Peyer's patch (tissue), 4 donors: ENCODE data around the gene PPP1R12B. TPM values are rescaled to one million over a fixed set of nuclear protein-coding genes. Genes with fewer than 3 reads are reported as not detected.
"Not testable (repeated sequence)": the region's sequence is repeated elsewhere in the genome, so short reads cannot be mapped to it uniquely, and the experiment has no call there.

Experiments
- DNase-seq, 3 donors: peaks; one replicate each; pipeline ENCODE4 v3.0.0-alpha.2; 2017 to 2019
- H3K27ac ChIP-seq, 4 donors: fragments of 200-600 bp; sonication (generic); one replicate each; pipeline ENCODE4 v1.5.1; 2016 to 2019
- H3K27me3 ChIP-seq, 2 donors: fragments of 200-600 bp; sonication (generic); one replicate each; pipeline ENCODE4 v1.5.1; 2019
- H3K36me3 ChIP-seq, 3 donors: fragments of 200-600 bp; sonication (generic); one replicate each; pipeline ENCODE4 v1.5.1; 2016 to 2019
- H3K4me1 ChIP-seq, 4 donors: fragments of 200-600 bp; sonication (generic); one replicate each; pipeline ENCODE4 v1.5.1; 2016 to 2019
- H3K4me3 ChIP-seq, 4 donors: fragments of 200-600 bp; sonication (generic); 1 replicate in 3 of 4; 2 replicates in 1 of 4; pipeline ENCODE4 v1.5.1; 2016 to 2019; ENCODE audit warnings: mild to moderate bottlenecking in 1 of 4
- H3K9me3 ChIP-seq, 4 donors: fragments of 200-600 bp; sonication (generic); one replicate each; pipeline ENCODE4 v1.5.1; 2016 to 2019; ENCODE audit warnings: mild to moderate bottlenecking in 1 of 4
- POLR2A ChIP-seq, 2 donors: fragments of 450-650 bp; IDR thresholded peaks; one replicate each; pipeline ENCODE4 v1.5.1; 2017; ENCODE audit warnings: antibody characterized with exemption in 2 of 2, mild to moderate bottlenecking in 2 of 2, moderate library complexity in 2 of 2
- total RNA-seq, 4 donors: library from RNA; depleted of rRNA; stranded (reverse); fragments of >200 nt; gene quantifications; one replicate each; pipeline ENCODE4 v1.1.0, GENCODE V29; 2016
- TF ChIP-seq, protein P1 (sequence below), 6 experiments: fragments of 450-650 bp in 4 of 6; fragments of 200-600 bp in 2 of 6; sonication (generic) in 1 of 6; IDR thresholded peaks; one replicate each; pipeline ENCODE4 v1.5.1; 2017 to 2019; ENCODE audit warnings: antibody characterized with exemption in 6 of 6, mild to moderate bottlenecking in 3 of 6, moderate library complexity in 1 of 6

PPP1R12B gene
- total RNA-seq, 4 donors from 2014 or later = 33.1 to 131 (median 90.8) TPM

DNA sequence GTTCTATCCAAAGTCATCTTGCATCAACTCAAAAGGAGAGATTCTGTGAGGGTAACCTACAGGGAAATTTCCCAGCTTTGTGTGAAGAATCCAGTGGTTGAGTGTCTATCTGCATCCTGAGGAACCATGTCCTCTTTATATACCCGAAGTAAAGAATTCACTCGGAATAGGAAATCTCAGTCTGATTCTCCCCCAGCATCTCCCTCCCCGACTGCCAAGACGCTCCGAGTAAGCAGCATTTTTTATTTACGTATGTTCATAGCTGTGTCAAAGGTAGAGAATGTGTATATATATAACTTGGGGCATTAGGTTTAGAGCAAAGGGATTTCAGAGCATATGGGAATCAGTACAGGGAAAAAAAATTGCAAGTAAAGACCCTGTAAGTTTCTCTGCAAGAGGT lies 191.5 kb downstream of the PPP1R12B start:
- no peaks in the 10 kb centered on the region for H3K9me3 ChIP-seq

DNA sequence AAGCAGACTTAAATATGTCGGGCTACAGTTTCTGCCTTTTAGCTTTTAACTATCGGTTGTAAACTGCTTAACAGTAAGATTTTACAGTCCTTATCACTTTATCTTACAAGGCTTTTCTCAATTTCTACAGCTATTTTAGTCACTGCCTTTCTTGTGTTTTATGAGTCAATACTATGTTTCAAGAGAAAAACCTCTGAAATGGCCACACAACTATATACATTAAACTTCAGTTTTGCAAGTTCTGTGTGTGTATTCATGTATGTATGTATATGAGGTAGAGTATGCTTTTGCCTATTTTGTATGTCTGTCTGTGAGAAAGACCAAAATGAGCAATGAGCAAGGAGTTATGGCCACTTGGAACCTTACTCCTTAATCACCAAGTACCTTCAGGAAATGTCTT lies 191.9 kb downstream of the PPP1R12B start:
- DNase-seq = no peak
- no peaks in the 10 kb centered on the region for H3K36me3 ChIP-seq
- H3K27me3 ChIP-seq = no peaks in the 10 kb centered on the region
- no peaks in the 10 kb centered on the region for H3K9me3 ChIP-seq
- H3K27ac ChIP-seq = peak overlapping the region; percentile 46 to 88 (median 61)
- no peak for TF ChIP-seq POLR2A (IDR thresholded peaks at IDR 0.05)
- TF ChIP-seq, protein P1, sequence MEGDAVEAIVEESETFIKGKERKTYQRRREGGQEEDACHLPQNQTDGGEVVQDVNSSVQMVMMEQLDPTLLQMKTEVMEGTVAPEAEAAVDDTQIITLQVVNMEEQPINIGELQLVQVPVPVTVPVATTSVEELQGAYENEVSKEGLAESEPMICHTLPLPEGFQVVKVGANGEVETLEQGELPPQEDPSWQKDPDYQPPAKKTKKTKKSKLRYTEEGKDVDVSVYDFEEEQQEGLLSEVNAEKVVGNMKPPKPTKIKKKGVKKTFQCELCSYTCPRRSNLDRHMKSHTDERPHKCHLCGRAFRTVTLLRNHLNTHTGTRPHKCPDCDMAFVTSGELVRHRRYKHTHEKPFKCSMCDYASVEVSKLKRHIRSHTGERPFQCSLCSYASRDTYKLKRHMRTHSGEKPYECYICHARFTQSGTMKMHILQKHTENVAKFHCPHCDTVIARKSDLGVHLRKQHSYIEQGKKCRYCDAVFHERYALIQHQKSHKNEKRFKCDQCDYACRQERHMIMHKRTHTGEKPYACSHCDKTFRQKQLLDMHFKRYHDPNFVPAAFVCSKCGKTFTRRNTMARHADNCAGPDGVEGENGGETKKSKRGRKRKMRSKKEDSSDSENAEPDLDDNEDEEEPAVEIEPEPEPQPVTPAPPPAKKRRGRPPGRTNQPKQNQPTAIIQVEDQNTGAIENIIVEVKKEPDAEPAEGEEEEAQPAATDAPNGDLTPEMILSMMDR (IDR thresholded peaks at IDR 0.05) = no peak
- peak overlapping the region; percentile 12 to 45 (median 18) for H3K4me3 ChIP-seq
- no peaks in the 10 kb centered on the region for H3K4me1 ChIP-seq

More for the DNA sequence above, 191.5 kb downstream of the PPP1R12B start:
- DNase-seq = no peak
- Histone ChIP-seq H3K4me1 (no peaks in the 10 kb centered on the region), H3K27me3 (no peaks in the 10 kb centered on the region), H3K27ac (peak overlapping the region; percentile 46 to 88 (median 61)), H3K36me3 (no peaks in the 10 kb centered on the region), H3K4me3 (peak overlapping the region in 3 of 4 donors; percentile 14 to 45 (median 17))
- no peak for TF ChIP-seq POLR2A (IDR thresholded peaks at IDR 0.05)
- TF ChIP-seq, protein P1 (IDR thresholded peaks at IDR 0.05) = no peak

DNA sequence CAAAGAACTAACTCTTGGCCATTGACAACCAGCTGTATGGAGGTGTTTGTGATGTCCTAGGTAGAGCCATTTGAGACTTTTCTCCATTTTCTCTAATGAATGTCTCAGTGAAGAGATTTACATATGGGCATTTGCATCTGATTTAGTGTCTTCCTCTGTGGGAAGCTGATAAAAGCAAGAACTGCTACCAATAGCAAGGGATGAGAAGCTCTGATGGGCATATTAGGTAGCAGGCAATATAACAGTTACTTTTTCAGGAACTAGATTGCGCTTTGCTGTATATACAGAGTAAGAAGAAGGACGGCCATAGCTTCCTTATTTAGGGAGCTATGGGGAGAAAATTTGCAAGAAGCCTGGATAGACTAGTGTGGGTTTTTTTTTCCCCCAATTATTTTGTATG lies 192.4 kb downstream of the PPP1R12B start:
- peak overlapping the region; percentile 46 to 88 (median 61) for H3K27ac ChIP-seq
- DNase-seq, H3K9me3 ChIP-seq, H3K27me3 ChIP-seq, H3K4me1 ChIP-seq, H3K36me3 ChIP-seq: not testable (repeated sequence)
- H3K4me3 ChIP-seq = peak overlapping the region; percentile 12 to 45 (median 18)

DNA sequence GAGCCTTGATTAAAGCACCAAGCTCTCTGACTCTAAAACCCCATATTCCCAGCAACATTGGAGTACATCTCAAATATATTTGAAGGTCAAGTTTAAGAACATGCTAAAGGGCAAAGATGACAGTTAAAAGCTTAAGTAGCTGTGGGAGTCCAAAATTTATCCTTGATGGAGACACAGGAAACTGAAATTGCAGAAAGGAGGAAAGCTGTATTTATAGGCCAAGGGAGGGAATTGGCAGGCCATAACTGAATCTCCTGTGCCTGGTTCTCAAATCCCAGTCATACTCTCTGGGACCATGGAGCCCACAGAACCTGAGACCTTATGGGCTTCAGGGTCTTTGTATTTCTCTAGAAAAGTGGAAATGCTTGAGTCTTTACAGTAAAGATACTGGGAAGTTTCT lies 193.9 kb downstream of the PPP1R12B start:
- not testable (repeated sequence) for DNase-seq, H3K9me3 ChIP-seq, H3K4me1 ChIP-seq, H3K27me3 ChIP-seq, H3K36me3 ChIP-seq
- Histone ChIP-seq H3K4me3 (peak overlapping the region in 1 of 4 donors; percentile 45), H3K27ac (peak overlapping the region; percentile 17 to 88 (median 58))

DNA sequence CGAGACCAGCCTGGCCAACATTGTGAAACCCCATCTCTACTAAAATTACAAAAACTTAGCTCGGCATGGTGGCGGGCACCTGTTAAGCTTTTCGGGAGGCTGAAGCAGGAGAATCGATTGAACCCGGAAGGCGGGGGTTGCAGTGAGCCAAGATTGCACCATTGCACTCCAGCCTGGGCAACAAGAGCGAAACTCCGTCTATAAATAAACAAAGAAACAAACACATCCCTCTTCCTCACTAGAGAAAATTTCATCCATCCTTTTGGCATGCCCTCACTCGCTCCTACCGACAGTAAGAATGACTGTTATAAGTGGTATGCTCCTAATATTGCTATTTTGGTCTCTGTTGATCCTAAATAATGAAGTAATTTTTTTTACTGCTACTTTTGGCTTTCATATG lies 195.0 kb downstream of the PPP1R12B start:
- not testable (repeated sequence) for H3K9me3 ChIP-seq, H3K4me1 ChIP-seq, DNase-seq, H3K27me3 ChIP-seq, H3K36me3 ChIP-seq
- Histone ChIP-seq H3K27ac (peak overlapping the region in 2 of 4 donors; percentile 35 to 88), H3K4me3 (peak overlapping the region in 1 of 4 donors; percentile 27)

DNA sequence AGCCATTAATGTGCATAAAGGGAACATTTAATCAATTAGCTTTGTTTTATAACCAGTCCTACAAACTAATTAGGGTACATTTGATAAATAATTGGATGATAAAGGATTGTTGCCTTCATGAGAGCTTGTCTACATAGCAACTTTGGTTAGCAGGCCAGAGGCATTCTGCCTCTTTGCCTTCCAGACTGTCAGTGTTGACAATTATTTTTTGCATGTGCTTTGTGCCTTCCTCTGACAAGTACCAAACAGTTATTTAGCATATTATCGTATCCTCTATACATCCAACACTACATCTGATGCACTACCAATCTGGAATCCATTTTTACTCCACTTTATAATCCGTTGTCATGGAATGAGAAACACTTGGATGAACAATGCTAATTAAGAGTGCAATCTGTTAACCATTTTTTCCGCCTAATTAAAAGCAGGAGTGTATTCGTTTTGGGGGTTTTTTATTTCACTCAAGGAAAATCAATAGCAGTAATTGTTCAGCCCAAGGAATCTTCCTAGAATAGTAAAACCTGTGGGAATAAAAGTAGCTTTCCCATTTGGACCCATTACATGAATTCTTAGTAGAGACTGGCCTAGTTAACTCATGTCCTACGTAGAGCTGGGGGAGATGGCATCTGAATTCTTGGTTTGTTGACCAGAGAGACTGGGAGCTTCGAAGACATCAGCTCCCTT lies 196.4 kb downstream of the PPP1R12B start:
- H3K4me3 ChIP-seq, H3K9me3 ChIP-seq, H3K27me3 ChIP-seq, H3K4me1 ChIP-seq, H3K36me3 ChIP-seq, DNase-seq: not testable (repeated sequence)
- H3K27ac ChIP-seq = peak overlapping the region in 1 of 4 donors; percentile 88

DNA sequence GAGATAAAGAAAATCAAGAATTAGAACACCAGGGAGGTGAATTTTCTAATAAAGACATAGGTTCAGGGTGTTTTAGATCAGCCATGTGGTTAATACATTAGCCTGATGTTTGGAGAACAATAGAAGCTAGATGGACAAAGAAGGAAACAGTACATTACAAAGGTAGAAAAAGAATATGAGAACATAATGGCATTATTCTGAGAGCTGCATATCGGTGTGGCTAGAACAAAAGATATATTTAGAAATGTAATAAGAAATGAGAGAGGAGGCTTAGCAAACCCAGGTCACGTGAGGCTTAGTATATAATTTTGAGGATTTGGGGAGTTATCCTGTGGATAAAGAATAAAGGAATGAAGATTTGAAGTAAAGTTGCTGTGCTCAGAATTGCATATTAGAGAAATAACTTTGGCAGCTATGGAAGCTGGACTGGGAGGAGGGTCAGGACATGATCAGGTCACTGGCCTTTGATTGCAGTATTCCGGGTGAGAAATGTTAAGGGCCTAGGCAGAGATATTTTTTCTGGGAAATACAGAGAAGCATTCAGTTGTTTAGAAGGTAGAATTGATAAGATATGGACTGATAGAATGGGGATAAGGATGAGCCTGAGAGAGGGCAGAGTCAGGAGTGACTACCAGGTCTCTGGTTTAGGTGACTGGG lies 197.3 kb downstream of the PPP1R12B start:
- not testable (repeated sequence) for H3K4me1 ChIP-seq

DNA sequence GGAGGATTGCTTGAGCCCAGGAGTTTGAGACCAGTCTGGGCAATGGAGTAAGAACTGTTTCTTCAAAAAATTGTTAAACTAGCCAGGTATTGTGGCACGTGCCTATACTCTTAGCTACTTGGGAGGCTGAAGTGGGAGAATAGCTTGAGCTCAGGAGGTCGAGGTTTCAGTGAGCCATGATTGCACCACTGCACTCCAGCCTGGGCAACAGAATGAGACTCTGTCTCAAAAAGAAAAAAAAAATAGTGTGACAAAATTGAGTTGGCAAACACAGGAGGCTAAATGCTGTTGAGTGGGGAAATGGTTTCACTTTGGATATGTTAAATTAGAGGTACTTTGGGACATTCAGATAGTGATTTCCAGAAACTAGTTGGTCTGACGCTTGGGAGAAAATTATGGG lies 197.9 kb downstream of the PPP1R12B start:
- not testable (repeated sequence) for H3K4me1 ChIP-seq, H3K36me3 ChIP-seq, DNase-seq, H3K27me3 ChIP-seq, H3K9me3 ChIP-seq, H3K4me3 ChIP-seq
- H3K27ac ChIP-seq = peak overlapping the region in 2 of 4 donors; percentile 46 to 88

More for the DNA sequence above, 197.3 kb downstream of the PPP1R12B start:
- not testable (repeated sequence) for DNase-seq, H3K27me3 ChIP-seq, H3K36me3 ChIP-seq, H3K9me3 ChIP-seq, H3K4me3 ChIP-seq
- H3K27ac ChIP-seq = peak overlapping the region in 3 of 4 donors; percentile 8 to 88 (median 46)

DNA sequence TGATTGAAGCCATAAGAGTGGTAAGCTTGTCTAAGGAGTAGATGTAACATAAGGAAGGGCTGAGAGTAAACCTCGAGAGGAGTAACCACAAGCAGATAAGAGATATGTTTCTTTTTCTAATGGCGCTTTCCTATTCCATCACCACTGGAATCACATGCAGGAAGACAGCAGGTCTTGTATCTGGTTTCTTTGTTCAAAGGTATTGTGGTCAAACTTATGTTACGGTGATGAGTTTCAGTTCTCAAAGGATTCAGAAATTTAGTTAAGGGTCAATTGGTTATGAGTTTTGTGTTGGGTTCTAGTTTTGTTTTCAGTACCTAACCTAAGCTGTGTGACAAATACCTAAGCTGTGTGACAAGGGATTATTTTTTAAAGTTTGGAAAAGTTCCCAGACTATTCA lies 198.3 kb downstream of the PPP1R12B start:
- not testable (repeated sequence) for H3K9me3 ChIP-seq, H3K4me3 ChIP-seq, H3K36me3 ChIP-seq, H3K4me1 ChIP-seq, H3K27me3 ChIP-seq, DNase-seq
- peak overlapping the region in 1 of 4 donors; percentile 88 for H3K27ac ChIP-seq
